Mucosa of gallbladder (tissue), 1 donor: ENCODE measurements around the gene VAMP3. TPM values are rescaled to one million over a fixed set of nuclear protein-coding genes. Genes with fewer than 3 reads are reported as not detected.

Source experiments
- DNase-seq: peaks from one replicate; pipeline ENCODE4 v3.0.0-alpha.2; 2020; ENCODE audit warnings: low spot score
- total RNA-seq: library from RNA; stranded (reverse); gene quantifications from one replicate; pipeline ENCODE4 v1.2.1, GENCODE V29; 2021
- donor health status: DM: no; HTN: no; CAD: no.

Gene VAMP3
- total RNA-seq, 1 donor from 2014 or later, result 92.0 TPM

DNA sequence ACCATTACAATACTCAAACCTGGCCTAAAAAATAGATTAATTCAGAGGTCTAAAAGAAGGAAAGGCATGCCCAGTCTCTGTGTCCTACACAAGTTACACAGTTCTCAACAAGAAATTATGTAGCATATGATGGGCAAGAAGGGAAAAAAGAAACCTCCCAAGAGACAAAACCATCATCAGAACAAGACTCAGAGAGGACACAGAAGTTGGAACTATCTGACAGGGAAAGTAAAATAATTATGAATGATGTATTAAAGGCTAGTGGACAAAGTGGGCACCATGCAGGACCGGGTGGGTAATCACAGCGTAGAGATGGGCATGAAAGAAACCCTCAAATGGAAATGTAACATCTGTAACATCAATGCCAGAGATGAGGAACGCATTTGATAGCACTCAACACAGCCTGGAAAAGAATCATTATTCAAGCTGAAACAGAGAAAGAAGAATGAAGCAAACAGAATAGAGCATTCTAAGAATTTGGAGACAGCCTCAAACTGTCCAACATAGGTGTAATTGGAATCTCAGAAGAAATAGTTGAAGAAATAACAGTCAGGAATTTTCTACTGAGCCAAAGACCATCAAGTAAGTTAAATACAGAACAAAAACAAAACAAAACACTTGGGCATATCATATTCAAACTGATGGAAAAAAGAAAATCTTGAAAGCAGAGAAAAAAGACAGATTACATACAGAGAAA is 42.7 kb downstream of the VAMP3 start:
- no peak for DNase-seq

- no peak for DNase-seq
Measured at GRCh38 chr1:7821282-7821681, 50.2 kb downstream of the VAMP3 start.

- no peak for DNase-seq
Measured at GRCh38 chr1:7824701-7825100, 53.6 kb downstream of the VAMP3 start.

DNA sequence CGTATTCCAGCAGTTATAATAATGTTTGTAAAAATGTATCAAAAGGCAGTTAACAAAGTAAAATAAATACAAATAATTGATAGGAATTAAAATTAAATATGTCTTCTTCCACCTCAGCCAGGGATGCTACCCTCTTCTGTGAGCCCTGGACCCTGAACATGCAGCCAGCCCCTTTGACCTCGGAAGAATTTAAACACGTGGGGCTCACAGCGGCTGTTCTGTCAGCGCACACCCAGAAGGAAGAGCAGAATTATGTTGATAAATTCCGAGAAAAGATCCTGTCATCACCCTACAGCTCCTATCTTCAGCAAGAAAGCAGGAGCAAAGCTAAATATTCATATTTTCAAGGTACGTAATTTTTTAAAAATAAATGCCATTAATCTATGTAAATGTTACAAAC is 55.3 kb downstream of the VAMP3 start:
- no peak for DNase-seq

DNA sequence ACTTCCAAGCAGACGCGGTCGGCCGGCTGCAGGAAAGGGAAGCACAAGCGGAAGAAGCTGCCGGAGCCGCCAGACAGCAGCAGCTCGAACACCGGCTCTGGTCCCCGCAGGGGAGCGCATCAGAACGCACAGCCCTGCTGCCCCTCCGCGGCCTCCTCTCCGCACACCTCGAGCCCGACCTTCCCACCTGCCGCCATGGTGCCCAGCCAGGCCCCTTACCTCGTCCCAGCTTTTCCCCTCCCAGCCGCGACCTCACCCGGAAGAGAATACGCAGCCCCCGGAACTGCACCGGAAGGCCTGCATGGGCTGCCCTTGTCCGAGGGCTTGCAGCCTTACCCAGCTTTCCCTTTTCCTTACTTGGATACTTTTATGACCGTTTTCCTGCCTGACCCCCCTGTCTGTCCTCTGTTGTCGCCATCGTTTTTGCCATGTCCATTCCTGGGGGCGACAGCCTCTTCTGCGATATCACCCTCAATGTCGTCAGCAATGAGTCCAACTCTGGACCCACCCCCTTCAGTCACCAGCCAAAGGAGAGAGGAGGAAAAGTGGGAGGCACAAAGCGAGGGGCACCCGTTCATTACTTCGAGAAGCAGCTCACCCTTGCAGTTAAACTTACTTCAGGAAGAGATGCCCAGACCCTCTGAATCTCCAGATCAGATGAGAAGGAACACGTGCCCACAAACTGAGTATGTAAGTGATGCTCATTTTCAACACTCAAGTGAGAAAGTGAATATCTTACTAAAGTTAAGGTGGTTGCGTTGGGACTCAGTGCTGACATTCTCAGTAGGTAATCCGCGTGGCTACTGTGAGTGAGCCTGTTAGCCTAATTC is 56.2 kb downstream of the VAMP3 start:
- peak; percentile 15 for DNase-seq

Other genes starting within 250 kb of the VAMP3 start
- gene PER3, start 13.0 kb downstream of the VAMP3 start, total RNA-seq, result 31.5 TPM
- not detected for gene UTS2, start 81.8 kb downstream of the VAMP3 start, total RNA-seq
- 0.35 TPM for gene TNFRSF9, start 169.5 kb downstream of the VAMP3 start, total RNA-seq
- gene PARK7, start 190.4 kb downstream of the VAMP3 start, total RNA-seq, result 261 TPM